Upper lobe of left lung (tissue), 4 donors: ENCODE results near the gene TMEM131L.

Source experiments
- CTCF ChIP-seq, 6 experiments: fragments of 450-650 bp in 4 of 6; fragments of 200-600 bp in 2 of 6; sonication (generic) in 2 of 6; IDR thresholded peaks; one replicate each; pipeline ENCODE4 v1.5.1; 2016 to 2019; ENCODE audit warnings: antibody characterized with exemption in 6 of 6
- EP300 ChIP-seq, 4 donors: sonication (generic); formaldehyde crosslinking; IDR thresholded peaks; one replicate each; pipeline ENCODE4 v1.5.1; 2017; ENCODE audit warnings: antibody characterized with exemption in 4 of 4, control low read depth in 2 of 4
- POLR2A ChIP-seq, 4 donors: fragments of 450-650 bp; IDR thresholded peaks; one replicate each; pipeline ENCODE4 v1.5.1; 2016 to 2017; ENCODE audit warnings: antibody characterized with exemption in 4 of 4, mild to moderate bottlenecking in 2 of 4

DNA sequence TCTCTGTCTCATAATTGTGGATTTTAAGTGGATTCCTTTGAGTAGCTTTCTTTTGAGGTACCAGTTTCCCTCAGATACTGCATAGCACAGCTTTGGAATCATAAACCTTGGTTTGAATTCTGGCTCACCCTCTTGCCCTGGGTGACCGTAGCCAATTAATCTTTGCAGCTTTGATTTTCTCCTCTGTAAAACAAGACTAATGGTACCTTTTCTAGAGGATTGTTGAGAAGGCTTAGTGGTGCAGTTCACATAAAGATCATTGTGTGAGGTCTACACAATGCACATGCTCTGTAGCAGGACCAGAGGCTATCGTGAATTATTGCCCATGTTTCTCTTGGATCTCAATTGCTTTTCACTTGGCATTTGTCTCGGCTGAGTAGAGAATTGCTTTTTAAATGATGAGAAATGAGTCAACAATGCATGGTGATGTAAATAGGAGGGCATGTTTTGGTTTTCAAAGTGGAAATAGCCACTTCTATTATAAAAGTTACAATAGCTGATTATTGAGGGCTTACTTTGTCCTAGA, 47.9 kb downstream of the TMEM131L start:
- TF ChIP-seq POLR2A (IDR thresholded peaks at IDR 0.05) (no peak), CTCF (IDR thresholded peaks at IDR 0.05) (no peak), EP300 (IDR thresholded peaks at IDR 0.05) (no peak)
